A673 (cell line): ENCODE measurements around the gene SCGN. TPM values are rescaled to one million over a fixed set of nuclear protein-coding genes. Genes with fewer than 3 reads are reported as not detected.

Experiments
- BruUV-seq: library from RNA; stranded (reverse); fragments of 400-500 nt; replicated peaks from 2 replicates; lab custom pipeline; 2021; lab: Mats Ljungman, UMichigan
- CTCF ChIA-PET: fragments of 300-600 bp; sonication (Branson Sonifier 250); formaldehyde crosslinking; loops from one replicate; lab custom pipeline; 2022; ENCODE audit warnings: antibody characterized with exemption; lab: Charles Lee
- POLR2A ChIA-PET: fragments of 300-600 bp; sonication (Branson Sonifier 250); formaldehyde crosslinking; loops from one replicate; lab custom pipeline; 2022; ENCODE audit warnings: antibody characterized with exemption; ENCODE audit not compliant: low non-redundant PET; lab: Charles Lee
- DNase-seq: peaks from one replicate; pipeline ENCODE4 v3.0.0-alpha.2; 2015; ENCODE audit warnings: low spot score
- H3K27ac ChIP-seq: fragments of 200-600 bp; sonication (generic); 2 replicates; pipeline ENCODE4 v1.5.1; 2016; ENCODE audit warnings: mixed run types, low read depth, mild to moderate bottlenecking, mixed read lengths, antibody characterized with exemption, low read length; ENCODE audit not compliant: poor library complexity, severe bottlenecking
- H3K27me3 ChIP-seq: fragments of 200-600 bp; sonication (generic); replicated peaks from 2 replicates; pipeline ENCODE4 v1.6.1; 2017; ENCODE audit warnings: mixed run types, low read depth, mild to moderate bottlenecking, mixed read lengths, antibody characterized with exemption, low read length; ENCODE audit not compliant: insufficient read depth, poor library complexity
- H3K36me3 ChIP-seq: fragments of 200-600 bp; sonication (generic); 2 replicates; pipeline ENCODE4 v1.6.1; 2016; ENCODE audit warnings: mixed run types, mild to moderate bottlenecking, mixed read lengths, antibody characterized with exemption, low read length; ENCODE audit not compliant: insufficient read depth, poor library complexity, severe bottlenecking
- H3K4me1 ChIP-seq: fragments of 200-600 bp; sonication (generic); 2 replicates; pipeline ENCODE4 v1.6.1; 2017; ENCODE audit warnings: mixed run types, mild to moderate bottlenecking, mixed read lengths, antibody characterized with exemption, low read length; ENCODE audit not compliant: insufficient read depth, poor library complexity, severe bottlenecking
- H3K4me3 ChIP-seq: fragments of 200-600 bp; sonication (generic); 2 replicates; pipeline ENCODE4 v1.5.1; 2016; ENCODE audit warnings: low read depth, mixed run types, mild to moderate bottlenecking, mixed read lengths, low read length; ENCODE audit not compliant: poor library complexity, severe bottlenecking
- H3K9me3 ChIP-seq: fragments of 200-600 bp; sonication (generic); 2 replicates; pipeline ENCODE4 v1.6.1; 2016; ENCODE audit warnings: mixed run types, low read depth, mild to moderate bottlenecking, mixed read lengths, antibody characterized with exemption, low read length; ENCODE audit not compliant: poor library complexity, severe bottlenecking
- EZH2 ChIP-seq: fragments of 200-600 bp; sonication (generic); IDR thresholded peaks from 2 replicates; pipeline ENCODE4 v1.6.1; 2017; ENCODE audit warnings: borderline replicate concordance, low read depth, mild to moderate bottlenecking, mixed read lengths, antibody characterized with exemption, low read length; ENCODE audit not compliant: poor library complexity, severe bottlenecking
- intact Hi-C: fragments of 100-400 bp; cut with micrococcal nuclease; formaldehyde crosslinking; loops from one replicate; pipeline ENCODE4 v1.10.0; 2022; ENCODE audit not compliant: unreplicated experiment
- total RNA-seq: library from RNA; stranded (reverse); gene quantifications from 2 replicates; pipeline ENCODE4 v1.2.3, GENCODE V29; 2021
- TF ChIP-seq, protein P1 (sequence below): fragments of 300-800, 200-600 bp; sonication (generic); conservative IDR thresholded peaks from 2 replicates; pipeline ENCODE4 v1.5.1; 2017; ENCODE audit warnings: low read depth, mild to moderate bottlenecking, antibody characterized with exemption, low read length, moderate library complexity, mixed read lengths

The SCGN gene
- total RNA-seq, 1 experiment from 2014 or later: not detected

GRCh38 chr6:25686856-25687255 lies 34.8 kb downstream of the SCGN start:
- H3K4me1 ChIP-seq: no peaks in the 10 kb centered on the region
- no peak for DNase-seq
- H3K4me3 ChIP-seq: no peak overlapping the region
- no peak overlapping the region for H3K27ac ChIP-seq
- TF ChIP-seq, protein P1, sequence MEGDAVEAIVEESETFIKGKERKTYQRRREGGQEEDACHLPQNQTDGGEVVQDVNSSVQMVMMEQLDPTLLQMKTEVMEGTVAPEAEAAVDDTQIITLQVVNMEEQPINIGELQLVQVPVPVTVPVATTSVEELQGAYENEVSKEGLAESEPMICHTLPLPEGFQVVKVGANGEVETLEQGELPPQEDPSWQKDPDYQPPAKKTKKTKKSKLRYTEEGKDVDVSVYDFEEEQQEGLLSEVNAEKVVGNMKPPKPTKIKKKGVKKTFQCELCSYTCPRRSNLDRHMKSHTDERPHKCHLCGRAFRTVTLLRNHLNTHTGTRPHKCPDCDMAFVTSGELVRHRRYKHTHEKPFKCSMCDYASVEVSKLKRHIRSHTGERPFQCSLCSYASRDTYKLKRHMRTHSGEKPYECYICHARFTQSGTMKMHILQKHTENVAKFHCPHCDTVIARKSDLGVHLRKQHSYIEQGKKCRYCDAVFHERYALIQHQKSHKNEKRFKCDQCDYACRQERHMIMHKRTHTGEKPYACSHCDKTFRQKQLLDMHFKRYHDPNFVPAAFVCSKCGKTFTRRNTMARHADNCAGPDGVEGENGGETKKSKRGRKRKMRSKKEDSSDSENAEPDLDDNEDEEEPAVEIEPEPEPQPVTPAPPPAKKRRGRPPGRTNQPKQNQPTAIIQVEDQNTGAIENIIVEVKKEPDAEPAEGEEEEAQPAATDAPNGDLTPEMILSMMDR: no peak
- no peak for TF ChIP-seq EZH2
- no peaks in the 10 kb centered on the region for H3K9me3 ChIP-seq
- intact Hi-C loops: no loop called here
- H3K27me3 ChIP-seq: no peaks in the 10 kb centered on the region
- POLR2A ChIA-PET: no interaction called here
- no peaks in the 10 kb centered on the region for H3K36me3 ChIP-seq
- CTCF ChIA-PET: no interaction called here
- no TSS peak for BruUV-seq

- intact Hi-C loops: no loop called here
- BruUV-seq: no TSS peak
- H3K4me1 ChIP-seq: no peaks in the 10 kb centered on the region
- TF ChIP-seq EZH2: no peak
- TF ChIP-seq, protein P1: no peak
- H3K27me3 ChIP-seq: no peaks in the 10 kb centered on the region
- H3K27ac ChIP-seq: no peak overlapping the region
- H3K36me3 ChIP-seq: no peaks in the 10 kb centered on the region
- no peaks in the 10 kb centered on the region for H3K9me3 ChIP-seq
- POLR2A ChIA-PET: no interaction called here
- H3K4me3 ChIP-seq: no peak overlapping the region
- DNase-seq: no peak
- CTCF ChIA-PET: no interaction called here
Measured at GRCh38 chr6:25689966-25690365, 38.0 kb downstream of the SCGN start.

- CTCF ChIA-PET: interaction anchor here (0.7 kb wide), 1 partner anchor 296 kb away, joined by 3 read pairs; no protein-coding TSS in a partner anchor
Measured at GRCh38 chr6:25691894-25692293, 39.9 kb downstream of the SCGN start.

More at GRCh38 chr6:25691894-25692293, 39.9 kb downstream of the SCGN start:
- intact Hi-C loops: no loop called here
- H3K4me3 ChIP-seq: no peak overlapping the region
- H3K27ac ChIP-seq: no peak overlapping the region
- no peak for DNase-seq
- H3K36me3 ChIP-seq: no peaks in the 10 kb centered on the region
- H3K4me1 ChIP-seq: no peaks in the 10 kb centered on the region
- POLR2A ChIA-PET: interaction anchor here (0.6 kb wide), 1 partner anchor 167 kb away, joined by 3 read pairs; no protein-coding TSS in a partner anchor
- H3K27me3 ChIP-seq: no peaks in the 10 kb centered on the region
- no peaks in the 10 kb centered on the region for H3K9me3 ChIP-seq
- no TSS peak for BruUV-seq
- TF ChIP-seq, protein P1: no peak
- no peak for TF ChIP-seq EZH2
